ENCODE results near the gene USP2. TPM values are rescaled to one million over a fixed set of nuclear protein-coding genes. Genes with fewer than 3 reads are reported as not detected.

The USP2 gene
- total RNA-seq, 1 experiment from 2014 or later: 5.7 TPM

- Mint-ChIP-seq H3K27ac (no peak overlapping the region), H3K27me3 (ENCODE audit: low read depth) (peaks cover 54% of the 10 kb centered on the region), H3K9me3 (peaks cover 2 to 5% of the 10 kb centered on the region in 2 experiments; a peak in 2 of 5 replicates), H3K4me3 (no peak overlapping the region; a peak in 1 of 5 replicates), H3K36me3 (ENCODE audit: insufficient read depth in 1 of 3, low read depth in 3 of 3) (peaks cover 0 to 6% (median 2%) of the 10 kb centered on the region in 3 experiments; a peak in 5 of 7 replicates), H3K4me1 (peaks cover 47 to 55% of the 10 kb centered on the region in 2 experiments)
- WGBS (ENCODE audit: extremely low coverage, insufficient read length, low lambda C conversion rate): no CpG with 5 or more reads among the region's 17 CpGs
- Histone ChIP-seq H3K4me1 (ENCODE audit: insufficient read depth, low read length) (0 out of 2 replicates have a peak, but pooled peaks cover 2% of the 10 kb centered on the region), H2BK15ac (ENCODE audit: low read depth, low read length) (no peak overlapping the region), H2BK120ac (ENCODE audit: low read depth, low read length, poor library complexity, severe bottlenecking) (no peak overlapping the region), H4K5ac (ENCODE audit: insufficient read length, low read depth, low read length) (no peak overlapping the region), H3K79me2 (ENCODE audit: insufficient read depth, low read length) (no peaks in the 10 kb centered on the region), H3K9me3 (ENCODE audit: control insufficient read depth, low read depth, low read length) (no peaks in the 10 kb centered on the region), H3K27ac (ENCODE audit: insufficient read length, low read depth, low read length) (no peak overlapping the region), H3T11ph (ENCODE audit: low read length) (no peak overlapping the region), H3K79me1 (ENCODE audit: insufficient read depth, low read depth, low read length, poor library complexity, severe bottlenecking) (no peaks in the 10 kb centered on the region), H3K18ac (ENCODE audit: insufficient read length, low read depth, low read length) (no peak overlapping the region), H3K4me2 (ENCODE audit: insufficient read depth, insufficient read length, low read length) (no peak overlapping the region), H4K20me1 (ENCODE audit: control insufficient read depth, insufficient read depth, insufficient read length) (peaks cover 4% of the 10 kb centered on the region), H2BK5ac (ENCODE audit: insufficient read length, low read length) (no peak overlapping the region), H3K27me3 (ENCODE audit: insufficient read depth, low read length) (peaks cover 14% of the 10 kb centered on the region; the same call in 1 of the 2 replicates), H4K91ac (ENCODE audit: insufficient read length, low read depth, low read length) (no peak overlapping the region), H2BK12ac (ENCODE audit: insufficient read length, low read depth, low read length) (no peak overlapping the region), H3K23ac (ENCODE audit: insufficient read length, low read depth, low read length) (no peak overlapping the region), H3K4ac (ENCODE audit: low read depth, low read length) (no peak overlapping the region), H4K8ac (replicated peaks; ENCODE audit: insufficient read length, low read depth, low read length) (no peak overlapping the region), H3K56ac (ENCODE audit: insufficient read length, low read depth, low read length) (no peak overlapping the region), H2AK5ac (ENCODE audit: insufficient read length, low read length) (no peak overlapping the region), H2AFZ (ENCODE audit: low read length) (no peak overlapping the region), H3K23me2 (ENCODE audit: insufficient read length, low read depth, low read length, poor library complexity, severe bottlenecking) (peaks cover 4% of the 10 kb centered on the region), H3K14ac (ENCODE audit: insufficient read depth, low read length) (no peak overlapping the region), H2BK20ac (ENCODE audit: low read depth, low read length, poor library complexity, severe bottlenecking) (no peak overlapping the region), H3K9ac (ENCODE audit: extremely low read depth, insufficient read length, low read length) (no peak overlapping the region)
- no peak for TF ChIP-seq CTCF (conservative IDR thresholded peaks at IDR 0.05)
- no peak for DNase-seq
Observed at GRCh38 chr11:119368121-119369034, 13.1 kb downstream of the USP2 start.
